ENCODE measurements around the gene DCAKD.

DNA sequence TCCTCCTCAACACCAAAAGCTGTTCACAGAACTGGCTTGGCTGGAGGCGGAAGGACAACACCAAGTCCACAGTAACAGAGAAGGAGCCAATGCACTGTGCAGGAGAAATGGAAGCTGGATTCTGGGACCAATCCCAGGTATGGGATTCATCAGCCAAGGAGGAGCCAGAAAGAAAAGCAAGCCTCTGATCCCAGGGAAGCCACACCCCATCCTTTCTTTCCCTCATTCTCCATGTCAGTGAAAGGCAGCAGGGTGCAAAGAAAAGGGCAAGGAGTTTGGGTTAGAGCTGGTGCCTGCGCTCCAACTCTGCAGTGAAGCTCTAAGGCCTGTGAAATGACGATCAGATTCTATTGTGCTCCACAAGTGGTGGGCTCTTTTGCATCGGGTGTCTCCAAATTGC is 11.0 kb downstream of the DCAKD start:
- TF ChIP-seq, protein P1, sequence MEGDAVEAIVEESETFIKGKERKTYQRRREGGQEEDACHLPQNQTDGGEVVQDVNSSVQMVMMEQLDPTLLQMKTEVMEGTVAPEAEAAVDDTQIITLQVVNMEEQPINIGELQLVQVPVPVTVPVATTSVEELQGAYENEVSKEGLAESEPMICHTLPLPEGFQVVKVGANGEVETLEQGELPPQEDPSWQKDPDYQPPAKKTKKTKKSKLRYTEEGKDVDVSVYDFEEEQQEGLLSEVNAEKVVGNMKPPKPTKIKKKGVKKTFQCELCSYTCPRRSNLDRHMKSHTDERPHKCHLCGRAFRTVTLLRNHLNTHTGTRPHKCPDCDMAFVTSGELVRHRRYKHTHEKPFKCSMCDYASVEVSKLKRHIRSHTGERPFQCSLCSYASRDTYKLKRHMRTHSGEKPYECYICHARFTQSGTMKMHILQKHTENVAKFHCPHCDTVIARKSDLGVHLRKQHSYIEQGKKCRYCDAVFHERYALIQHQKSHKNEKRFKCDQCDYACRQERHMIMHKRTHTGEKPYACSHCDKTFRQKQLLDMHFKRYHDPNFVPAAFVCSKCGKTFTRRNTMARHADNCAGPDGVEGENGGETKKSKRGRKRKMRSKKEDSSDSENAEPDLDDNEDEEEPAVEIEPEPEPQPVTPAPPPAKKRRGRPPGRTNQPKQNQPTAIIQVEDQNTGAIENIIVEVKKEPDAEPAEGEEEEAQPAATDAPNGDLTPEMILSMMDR (conservative IDR thresholded peaks at IDR 0.05 in 1 of 2, IDR thresholded peaks at IDR 0.05 in 1 of 2; ENCODE audit: low read depth in 1 of 2, low read length in 2 of 2): no peak
- no peak for TF ChIP-seq EZH2 (IDR thresholded peaks at IDR 0.05; ENCODE audit: low read length, missing control alignments)

All from fibroblast of lung (primary cell).